ENCODE results near the gene TMEM9B. TPM values are rescaled to one million over a fixed set of nuclear protein-coding genes. Genes with fewer than 3 reads are reported as not detected.

TMEM9B gene
- total and polyA plus RNA-seq, 9 of the 15 experiments (the other 6 are each of a cell fraction or from before 2014, with no cell fraction given): 7.7 to 20.0 (median 14.0) TPM

- no peak for TF ChIP-seq ZHX1 (conservative IDR thresholded peaks at IDR 0.05; ENCODE audit: low read length)
- no peak for TF ChIP-seq ZNF280B (CRISPR knock-in tag; IDR thresholded peaks at IDR 0.05)
- peak; percentile 81 for TF ChIP-seq RBM25 (IDR thresholded peaks at IDR 0.05; ENCODE audit: low read depth, low read length, severe bottlenecking)
- no peak for TF ChIP-seq NFATC3 (IDR thresholded peaks at IDR 0.05)
- peak; percentile 73 for TF ChIP-seq GABPB1 (CRISPR knock-in tag; IDR thresholded peaks at IDR 0.05)
- no peak for TF ChIP-seq ZNF766 (CRISPR knock-in tag; conservative IDR thresholded peaks at IDR 0.05)
- TF ChIP-seq ZNF146 (CRISPR knock-in tag; IDR thresholded peaks at IDR 0.05; ENCODE audit: unreplicated experiment): no peak
- TF ChIP-seq HMGN3 (IDR thresholded peaks at IDR 0.05; ENCODE audit: borderline replicate concordance, extremely low read depth, insufficient read length, low read depth, low read length): peak; percentile 53
- TF ChIP-seq ZNF217 (CRISPR knock-in tag; IDR thresholded peaks at IDR 0.05): no peak
- no peak for TF ChIP-seq TRIM24 (IDR thresholded peaks at IDR 0.05)
- peak; percentile 55; the same call in 1 of the 2 replicates for TF ChIP-seq NFIC (IDR thresholded peaks at IDR 0.05)
- TF ChIP-seq RBM17 (IDR thresholded peaks at IDR 0.05; ENCODE audit: borderline replicate concordance, low read depth, low read length): no peak
- peak in 1 of 2 experiments; percentile 91; a peak in 2 of 4 replicates for TF ChIP-seq NONO (IDR thresholded peaks at IDR 0.05; ENCODE audit: low read depth in 2 of 2, low read length in 1 of 2)
- 0 out of 2 replicates have a peak, but pooled peaks have one; percentile 68 for TF ChIP-seq NR4A1 (CRISPR knock-in tag; IDR thresholded peaks at IDR 0.05)
- no peak for TF ChIP-seq NR4A1 (tag; IDR thresholded peaks at IDR 0.05)
- 0 out of 2 replicates have a peak, but pooled peaks have one; percentile 64 for TF ChIP-seq RB1 (IDR thresholded peaks at IDR 0.05; ENCODE audit: low read depth)
- no peak for TF ChIP-seq ID3 (CRISPR knock-in tag; IDR thresholded peaks at IDR 0.05)
- TF ChIP-seq ID3 (tag; IDR thresholded peaks at IDR 0.05): peak; percentile 47; the same call in 1 of the 2 replicates
- TF ChIP-seq PHTF2 (CRISPR knock-in tag; IDR thresholded peaks at IDR 0.05): no peak
- TF ChIP-seq IRF9 (tag; IDR thresholded peaks at IDR 0.05): no peak
- TF ChIP-seq ZNF282 (CRISPR knock-in tag; IDR thresholded peaks at IDR 0.05): peak; percentile 70; the same call in 1 of the 2 replicates
- no peak for TF ChIP-seq CBFA2T3 (IDR thresholded peaks at IDR 0.05)
- no peak for TF ChIP-seq DDX20 (tag; IDR thresholded peaks at IDR 0.05; ENCODE audit: low read depth)
- TF ChIP-seq ZNF263 (CRISPR knock-in tag; IDR thresholded peaks at IDR 0.05; ENCODE audit: borderline replicate concordance): peak; percentile 19; the same call in 1 of the 2 replicates
Observed at GRCh38 chr11:9003573-9004182, 39.4 kb upstream of the TMEM9B start, which contains the start of gene NRIP3 (continued).

All from K562 (cell line).